HG03571 (cell line): ENCODE measurements around the gene NSD1.
"Not testable (repeated sequence)": the region's sequence is repeated elsewhere in the genome, so short reads cannot be mapped to it uniquely, and the experiment has no call there.

Source experiments
- ATAC-seq: cut with Tn5 transposase; IDR thresholded peaks from one replicate; pipeline ENCODE4 v1.9.1; 2021; ENCODE audit not compliant: unreplicated experiment

Gene NSD1

DNA sequence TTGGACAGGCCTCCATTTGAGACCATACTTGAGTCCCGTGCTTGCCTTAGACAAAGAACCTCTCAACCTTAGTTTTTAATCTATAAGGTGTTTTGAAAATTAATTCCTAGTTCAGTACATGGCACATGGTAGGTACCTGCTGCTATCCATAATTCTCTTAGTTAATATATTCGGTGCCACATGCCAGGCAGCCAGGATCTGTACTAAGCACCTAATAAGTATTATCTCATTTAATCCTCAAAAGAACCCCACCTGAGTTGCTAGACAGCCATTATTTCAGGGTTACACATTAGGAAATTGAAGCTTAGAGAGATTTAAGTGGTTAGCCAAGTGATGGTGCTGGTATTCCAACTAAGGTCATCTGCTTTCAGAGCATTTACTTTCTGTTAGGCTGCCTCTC, 29.9 kb downstream of the NSD1 start:
- no peak for ATAC-seq

DNA sequence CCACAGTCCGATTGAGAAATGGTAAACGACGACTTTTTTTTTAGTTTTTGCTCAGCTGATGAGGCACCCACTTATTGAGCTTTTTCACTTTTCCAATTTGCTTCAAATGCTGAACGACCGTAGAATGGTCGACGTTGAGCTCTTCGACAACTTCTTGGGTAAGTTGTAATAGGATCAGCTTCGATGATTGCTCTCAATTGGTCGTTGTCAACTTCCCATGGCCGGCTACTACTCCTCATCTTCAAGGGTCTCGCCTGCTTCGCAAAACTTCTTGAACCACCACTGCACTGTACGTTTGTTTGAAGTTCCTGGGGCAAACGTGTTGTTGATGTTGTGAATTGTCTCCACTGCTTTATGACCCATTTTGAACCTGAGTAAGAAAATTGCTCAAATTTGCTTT, 35.7 kb downstream of the NSD1 start:
- no peak for ATAC-seq

DNA sequence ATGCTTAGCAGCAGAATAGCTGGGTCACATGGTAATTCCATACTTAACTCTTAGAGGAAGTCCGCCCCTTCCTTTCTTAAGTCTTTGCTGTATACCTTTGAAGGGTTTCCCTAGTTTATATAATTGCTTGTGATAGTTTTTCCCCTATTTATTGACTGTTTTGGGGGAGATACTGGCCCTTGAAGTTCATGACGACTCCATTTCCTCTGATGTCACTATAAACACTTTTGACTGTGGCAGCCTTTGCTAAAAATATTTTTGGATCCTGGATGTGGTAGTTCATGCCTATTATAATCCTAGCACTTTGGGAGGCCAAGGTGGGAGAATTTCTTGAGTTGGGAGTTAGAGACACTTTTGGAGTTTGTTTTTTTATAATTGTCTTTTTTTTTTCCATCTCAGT, 38.4 kb downstream of the NSD1 start:
- no peak for ATAC-seq

DNA sequence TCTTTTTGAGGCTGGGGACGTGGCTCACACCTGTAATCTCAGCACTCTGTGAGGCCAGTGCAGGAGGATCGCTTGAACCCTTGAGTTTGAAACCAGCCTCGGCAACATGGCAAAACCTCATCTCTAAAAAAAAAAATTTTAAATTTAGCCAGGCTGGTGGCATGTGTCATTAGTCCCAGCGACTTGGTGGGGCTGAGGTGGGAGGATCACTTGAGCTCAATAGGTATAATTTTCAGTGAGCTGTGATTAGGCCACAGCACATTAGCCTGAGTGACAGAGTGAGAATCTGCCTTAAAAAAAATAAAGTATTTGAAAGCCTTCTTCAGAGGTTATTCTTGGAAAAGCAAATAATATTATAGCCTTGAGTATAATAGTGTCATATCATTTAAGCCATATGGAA, 41.8 kb downstream of the NSD1 start:
- ATAC-seq = no peak

DNA sequence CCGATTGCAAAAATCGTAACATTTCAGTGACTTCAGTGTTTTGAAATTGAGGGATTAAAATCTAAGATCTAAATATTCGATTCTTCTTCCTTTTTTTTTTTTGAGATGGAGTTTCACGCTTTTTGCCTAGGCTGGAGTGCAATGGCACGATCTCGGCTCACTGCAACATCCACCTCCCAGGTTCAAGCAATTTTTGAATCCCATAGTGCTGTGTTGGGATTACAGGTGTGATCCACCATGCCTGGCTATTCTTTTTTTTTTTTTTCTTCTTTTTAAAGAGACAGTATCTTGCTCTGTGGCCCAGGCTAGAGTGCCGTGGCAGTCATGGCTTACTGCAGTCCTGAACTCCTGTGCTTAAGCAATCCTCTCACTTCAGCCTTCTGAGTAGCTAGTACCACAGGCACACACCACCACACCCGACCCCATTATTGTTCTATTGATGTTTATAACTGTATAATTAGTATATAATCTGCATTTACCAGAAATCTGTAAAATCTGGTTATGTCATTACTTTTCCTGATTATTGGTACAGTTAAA, 42.7 kb downstream of the NSD1 start:
- no peak for ATAC-seq

DNA sequence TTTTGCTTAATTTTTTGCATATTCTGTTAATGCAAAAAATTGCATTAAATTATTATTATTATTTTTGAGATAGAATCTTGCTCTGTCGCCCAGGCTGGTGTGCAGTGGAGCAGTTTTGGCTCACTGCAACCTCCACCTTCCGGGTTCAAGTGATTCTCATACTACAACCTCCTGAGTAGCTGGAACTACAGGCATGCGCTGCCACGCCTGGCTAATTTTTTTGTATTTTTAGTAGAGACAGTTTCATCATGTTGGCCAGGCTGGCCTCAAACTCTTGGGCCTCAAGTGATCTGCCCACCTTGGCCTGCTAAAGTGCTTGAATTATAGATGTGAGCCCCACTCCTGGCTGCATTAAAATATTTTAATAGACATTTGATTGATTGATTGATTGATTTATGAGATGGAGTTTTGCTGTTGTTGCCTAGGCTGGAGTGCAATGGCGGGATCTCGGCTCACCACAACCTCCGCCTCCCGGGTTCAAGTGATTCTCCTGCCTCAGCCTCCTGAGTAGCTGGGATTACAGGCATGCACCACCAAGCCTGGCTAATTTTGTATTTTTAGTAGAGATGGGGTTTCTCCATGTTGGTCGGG, 44.4 kb downstream of the NSD1 start:
- ATAC-seq = not testable (repeated sequence)

DNA sequence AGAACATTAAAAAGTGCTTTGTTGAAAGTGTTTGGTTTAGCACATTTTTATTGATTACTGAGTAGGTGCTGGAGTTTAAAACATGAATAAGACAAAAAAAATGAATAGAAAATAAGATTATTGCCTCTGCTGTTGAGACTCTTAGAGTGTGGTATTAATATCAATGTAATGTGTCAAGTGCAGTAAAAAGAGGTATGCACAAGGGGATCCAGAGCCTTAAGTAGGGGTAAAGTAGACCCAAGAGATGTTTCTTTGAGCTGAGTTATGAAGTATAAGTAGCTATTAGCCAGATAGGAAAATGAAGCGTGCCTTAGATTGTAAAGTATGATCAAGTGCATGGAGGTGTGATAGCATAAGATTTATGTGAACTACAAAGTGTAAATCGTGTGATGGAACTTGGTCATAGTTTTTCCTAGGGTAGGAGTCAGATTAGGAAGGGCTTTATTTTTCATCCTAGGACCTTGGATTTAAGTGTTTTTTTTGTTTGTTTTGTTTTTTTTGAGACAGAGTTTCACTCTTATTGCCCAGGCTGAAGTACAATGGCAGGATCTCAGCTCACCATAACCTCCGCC, 45.2 kb downstream of the NSD1 start:
- ATAC-seq = no peak

DNA sequence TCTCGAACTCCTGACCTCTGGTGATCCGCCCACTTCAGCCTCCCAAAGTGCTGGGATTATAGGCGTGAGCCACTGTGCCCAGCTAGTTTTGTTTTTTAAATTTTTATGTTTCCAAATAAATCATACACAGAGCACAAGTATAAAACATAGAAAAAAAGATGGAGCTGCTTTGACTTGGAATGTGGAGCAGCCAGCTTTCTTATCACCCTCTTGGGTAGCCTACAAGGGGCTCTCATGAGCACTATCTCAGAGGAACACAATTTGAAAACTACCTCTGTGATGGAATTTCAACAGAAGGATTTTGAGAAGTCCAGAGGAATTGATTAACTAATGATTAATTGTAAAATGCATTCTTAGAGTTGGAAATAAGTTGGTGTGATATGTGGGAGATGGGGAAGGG, 45.9 kb downstream of the NSD1 start:
- no peak for ATAC-seq

DNA sequence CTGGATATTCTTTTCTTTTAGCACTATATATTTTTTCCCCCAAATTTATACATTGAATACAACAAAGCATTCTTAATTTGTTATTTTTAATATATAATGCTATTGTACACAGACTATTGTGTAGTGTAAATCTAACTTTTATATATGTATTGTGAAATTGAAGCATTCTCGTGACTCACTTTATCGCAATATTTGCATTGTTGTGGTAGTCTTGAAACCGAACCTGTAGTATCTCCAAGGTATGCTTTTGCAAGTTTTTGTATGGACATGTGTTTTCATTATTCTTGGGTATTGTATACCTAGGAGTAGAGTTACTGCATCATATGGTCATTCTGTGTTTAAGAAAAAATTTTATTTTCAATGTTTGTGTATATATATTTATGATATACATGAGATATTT, 49.6 kb downstream of the NSD1 start:
- no peak for ATAC-seq

DNA sequence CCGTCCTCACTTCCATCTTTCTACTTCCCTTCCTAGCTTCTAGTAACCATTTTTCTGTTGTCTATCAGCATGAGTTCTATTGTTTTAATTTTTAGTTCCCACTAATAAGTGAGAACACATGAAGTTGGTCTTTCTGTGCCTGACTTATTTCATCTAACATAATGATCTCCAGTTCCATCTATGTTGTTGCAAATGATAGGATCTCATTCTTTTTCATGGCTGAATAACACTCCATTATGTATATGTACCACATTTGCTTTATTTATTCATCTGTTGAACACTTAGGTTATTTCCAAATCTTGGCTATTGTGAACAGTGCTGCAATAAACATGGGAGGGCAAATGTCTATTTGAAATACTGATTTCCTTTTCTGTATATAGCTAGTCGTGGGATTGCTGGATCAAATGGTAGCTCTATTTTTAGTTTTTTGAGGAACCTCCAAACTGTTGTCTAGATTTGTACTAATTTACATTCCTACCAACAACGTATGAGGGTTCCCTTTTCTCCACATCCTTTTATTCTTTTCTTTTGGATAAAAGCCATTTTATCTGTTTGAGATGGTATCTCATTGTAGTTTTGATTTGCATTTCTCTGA, 50.3 kb downstream of the NSD1 start:
- no peak for ATAC-seq

DNA sequence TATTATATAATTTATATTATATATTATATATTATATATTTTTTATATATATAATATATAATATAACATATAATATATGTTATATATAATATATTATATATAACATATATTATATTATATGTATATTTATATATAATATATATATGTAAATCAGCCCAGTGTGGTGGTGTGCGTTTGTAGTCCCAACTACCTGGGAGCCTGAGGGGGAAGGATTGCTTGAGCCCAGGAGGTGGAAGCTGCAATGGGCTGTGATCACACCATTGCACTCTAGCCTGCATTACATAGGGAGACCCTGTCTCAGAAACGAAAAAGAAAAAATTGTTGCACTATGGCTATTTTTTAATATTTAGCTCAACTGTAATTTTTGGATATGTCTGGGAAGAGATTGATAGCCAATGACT, 52.4 kb downstream of the NSD1 start:
- no peak for ATAC-seq

DNA sequence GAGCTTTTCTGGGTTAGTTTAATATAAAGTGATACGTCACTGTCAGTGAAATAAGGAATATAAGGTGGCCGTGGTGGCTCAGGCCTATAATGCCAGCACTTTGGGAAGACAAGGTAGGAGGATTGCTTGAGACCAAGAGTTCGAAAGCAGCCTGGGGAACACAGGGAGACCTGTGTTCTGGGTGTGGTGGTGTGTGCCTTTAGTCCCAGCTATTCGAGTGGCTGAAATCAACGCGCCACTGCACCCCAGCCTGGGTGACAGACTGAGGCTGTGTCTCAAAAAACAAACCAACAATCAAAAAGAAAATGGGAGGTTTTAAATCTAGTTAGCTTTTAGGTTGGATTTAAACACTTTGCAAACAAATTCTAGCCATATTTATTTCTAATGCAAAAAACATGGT, 53.1 kb downstream of the NSD1 start:
- no peak for ATAC-seq

DNA sequence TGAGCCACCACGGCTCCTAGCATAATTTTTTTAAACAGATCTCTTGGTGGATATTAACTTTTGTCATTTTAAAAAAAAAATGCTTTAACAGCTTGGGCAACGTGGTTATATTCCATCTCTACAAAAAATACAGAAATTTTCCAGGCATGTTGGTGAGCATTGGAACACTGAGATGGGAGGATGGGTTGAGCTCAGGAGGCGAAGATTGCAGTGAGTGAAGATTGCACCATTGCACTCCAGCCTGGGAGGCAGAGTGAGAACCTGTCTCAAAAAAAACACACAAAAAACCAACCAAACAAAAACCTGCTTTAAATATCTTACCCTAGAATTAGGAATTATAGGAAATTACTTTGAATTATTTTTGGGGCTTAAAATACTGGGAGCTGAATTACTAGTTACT, 55.2 kb downstream of the NSD1 start:
- ATAC-seq = no peak

DNA sequence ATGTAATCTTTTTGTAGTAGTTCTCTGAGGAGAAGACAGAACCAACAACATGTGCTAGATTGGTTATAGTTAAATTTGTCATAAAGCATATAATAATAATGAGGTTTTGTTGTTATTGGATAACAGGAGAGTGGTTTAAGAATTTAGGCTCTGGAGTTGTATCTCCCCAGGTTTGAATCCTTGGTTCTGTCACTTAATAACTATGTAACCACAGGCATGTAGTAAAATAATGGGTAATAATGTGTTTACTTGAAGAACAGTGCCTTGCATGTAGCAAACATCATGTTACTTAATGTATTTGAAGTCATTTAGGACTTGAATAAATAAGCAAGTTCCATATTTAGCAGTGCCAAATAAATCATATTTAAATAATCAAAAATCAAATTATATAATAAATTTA, 55.8 kb downstream of the NSD1 start:
- ATAC-seq = no peak

DNA sequence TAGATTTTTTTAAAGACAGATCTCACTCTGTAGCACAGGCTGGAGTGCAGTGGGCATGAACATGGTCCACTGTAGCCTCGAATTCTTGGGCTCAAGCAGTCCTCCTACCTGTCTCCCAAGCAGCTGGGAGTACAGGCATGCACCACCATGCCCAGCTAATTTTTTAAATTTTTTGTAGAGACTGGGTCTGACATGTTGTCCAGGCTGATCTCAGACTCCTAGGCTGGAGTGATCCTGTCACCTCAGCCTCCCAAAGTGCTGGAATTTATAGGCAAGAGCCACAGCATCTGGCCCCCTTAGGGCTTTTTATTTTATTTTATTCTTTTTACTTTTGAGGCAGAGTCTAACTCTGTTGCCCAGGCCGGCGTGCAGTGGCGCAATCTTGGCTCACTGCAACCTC, 56.4 kb downstream of the NSD1 start:
- ATAC-seq = no peak

DNA sequence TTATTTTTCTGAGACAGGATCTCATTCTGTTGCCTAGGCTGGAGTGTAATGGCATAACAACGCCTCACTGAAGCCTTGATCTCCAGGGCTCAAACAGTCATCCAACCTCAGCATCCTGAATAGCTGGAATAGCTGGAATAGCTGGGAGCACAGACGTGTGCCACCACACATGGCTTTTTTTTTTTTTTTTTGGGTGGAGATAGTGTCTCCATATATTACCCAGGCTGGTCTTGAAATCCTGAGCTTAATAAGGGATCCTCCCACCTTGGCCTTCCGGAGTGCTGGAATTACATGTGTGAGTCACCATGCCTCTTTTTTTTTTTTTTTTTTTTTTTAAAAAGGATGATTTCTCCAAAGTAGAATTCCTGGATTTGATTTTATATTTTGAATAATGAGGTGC, 60.7 kb downstream of the NSD1 start:
- ATAC-seq = no peak

DNA sequence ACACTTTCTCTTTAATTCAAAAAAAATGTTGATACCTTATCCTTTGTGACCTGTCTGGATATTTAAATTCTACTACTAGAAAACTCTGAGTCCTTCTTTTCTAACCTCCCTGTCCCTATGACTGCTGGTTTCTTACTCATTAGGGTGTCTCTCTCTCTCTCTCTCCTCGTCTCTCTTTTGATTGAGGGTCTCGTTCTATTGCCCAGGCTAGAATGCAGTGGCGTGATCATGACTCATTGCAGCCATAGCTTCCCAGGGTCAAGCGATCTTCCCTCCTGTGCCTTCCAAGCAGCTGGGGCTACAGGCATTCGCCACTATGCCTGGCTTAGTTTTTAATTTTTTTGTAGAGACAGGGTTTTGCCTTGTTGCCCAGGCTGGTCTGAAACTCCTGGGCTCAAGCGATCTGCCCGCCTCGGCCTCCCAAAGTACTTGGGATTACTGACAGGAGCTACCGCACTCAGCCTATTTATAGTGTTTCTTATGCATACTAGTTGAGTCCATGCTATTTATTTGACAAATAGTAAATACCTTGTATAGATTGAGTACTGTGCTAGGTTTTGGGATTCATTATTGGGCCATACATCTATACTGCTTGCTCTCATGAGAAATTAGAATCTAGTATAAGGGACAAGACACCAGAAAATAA, 61.9 kb downstream of the NSD1 start:
- ATAC-seq = no peak

DNA sequence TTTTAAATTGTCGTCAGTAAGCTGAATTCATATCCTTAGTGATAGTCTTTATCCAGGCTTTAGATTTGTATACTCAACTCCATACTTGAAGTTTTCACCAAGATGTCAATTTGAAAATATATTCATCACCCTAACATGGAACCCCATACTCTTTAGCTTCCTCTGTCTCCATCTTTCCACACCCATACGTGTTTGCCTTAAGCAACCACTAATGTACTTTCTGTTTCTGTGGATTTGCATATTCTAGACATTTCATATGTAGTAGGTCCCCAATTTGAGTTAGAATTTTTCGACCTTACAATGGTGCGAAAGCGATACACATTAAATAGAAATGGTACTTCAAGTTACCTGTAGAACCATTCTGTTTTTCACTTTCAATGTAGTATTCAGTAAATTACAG, 65.2 kb downstream of the NSD1 start:
- ATAC-seq = no peak

DNA sequence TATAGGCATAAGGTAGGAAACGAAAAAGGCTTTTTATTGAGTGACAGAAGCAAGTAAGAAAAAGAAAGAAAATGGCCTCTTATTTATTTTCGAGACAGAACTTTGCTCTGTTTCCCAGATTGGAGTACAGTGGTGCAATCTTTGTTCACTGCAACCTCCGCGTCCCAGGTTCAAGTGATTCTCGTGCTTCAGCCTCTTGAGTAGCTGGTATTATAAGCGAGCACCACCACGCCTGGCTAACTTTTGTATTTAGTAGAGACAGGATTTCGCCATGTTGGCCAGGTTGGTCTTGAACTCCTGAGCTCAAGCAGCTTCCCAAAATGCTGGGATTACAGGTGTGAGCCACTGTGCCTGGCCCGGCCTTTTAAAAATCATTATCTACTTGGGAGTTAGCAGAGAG, 70.7 kb downstream of the NSD1 start:
- no peak for ATAC-seq

DNA sequence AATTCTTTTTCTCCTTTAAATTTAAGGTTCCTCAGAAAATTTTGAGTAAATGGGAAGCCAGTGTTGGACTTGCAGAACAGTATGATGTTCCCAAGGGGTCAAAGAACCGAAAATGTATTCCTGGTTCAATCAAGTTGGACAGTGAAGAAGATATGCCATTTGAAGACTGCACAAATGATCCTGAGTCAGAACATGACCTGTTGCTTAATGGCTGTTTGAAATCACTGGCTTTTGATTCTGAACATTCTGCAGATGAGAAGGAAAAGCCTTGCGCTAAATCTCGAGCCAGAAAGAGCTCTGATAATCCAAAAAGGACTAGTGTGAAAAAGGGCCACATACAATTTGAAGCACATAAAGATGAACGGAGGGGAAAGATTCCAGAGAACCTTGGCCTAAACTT, 76.0 kb downstream of the NSD1 start:
- no peak for ATAC-seq

DNA sequence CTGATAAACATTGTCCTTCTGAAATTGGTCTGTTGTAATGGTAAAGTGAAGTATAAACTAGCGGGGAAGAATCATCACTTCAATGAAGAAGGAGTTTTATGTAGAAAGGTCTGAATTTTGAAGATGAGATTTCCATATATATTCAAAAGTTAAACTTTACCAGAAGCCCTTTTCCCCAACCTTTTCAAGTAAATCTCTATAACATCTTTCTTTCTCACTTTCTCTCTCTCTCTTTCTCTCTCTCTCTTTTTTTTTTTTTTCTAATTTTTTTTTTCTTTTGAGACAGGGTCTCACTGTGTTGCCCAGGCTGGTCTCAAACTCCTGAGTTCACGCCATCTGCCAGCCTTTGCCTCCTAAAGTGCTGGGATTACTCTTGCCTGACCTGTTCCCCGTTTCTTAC, 78.7 kb downstream of the NSD1 start:
- ATAC-seq = no peak

DNA sequence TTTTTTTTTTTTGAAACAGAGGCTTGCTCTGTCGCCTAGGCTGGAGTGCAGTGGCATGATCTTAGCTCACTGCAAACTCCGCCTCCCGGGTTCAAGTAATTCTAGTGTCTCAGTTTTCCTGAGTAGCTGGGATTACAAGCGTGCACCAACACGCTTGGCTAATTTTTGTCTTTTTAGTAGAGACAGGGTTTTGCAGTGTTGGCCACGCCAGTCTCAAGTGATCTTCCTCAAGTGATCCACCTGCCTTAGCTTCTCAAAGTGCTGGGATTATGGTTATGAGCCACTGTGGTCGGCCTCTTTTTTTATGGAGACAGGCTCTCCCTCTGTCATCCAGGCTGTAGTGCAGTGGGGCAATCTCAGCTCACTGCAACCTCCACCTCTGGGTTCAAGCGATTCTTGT, 87.0 kb downstream of the NSD1 start:
- ATAC-seq = no peak
